Retinal pigment epithelial cell (primary cell): ENCODE results near the gene SKI.

ENCODE experiments used
- DNase-seq: peaks from one replicate; pipeline ENCODE4 v3.0.0-alpha.2; 2010; ENCODE audit warnings: low read depth
- H3K4me3 ChIP-seq: 2 replicates; pipeline ENCODE4 v1.5.1; 2011; ENCODE audit warnings: mild to moderate bottlenecking, low read length, control low read depth, moderate library complexity
- TF ChIP-seq, protein P1 (sequence below): conservative IDR thresholded peaks from 2 replicates; pipeline ENCODE4 v1.5.1; 2011; ENCODE audit warnings: low read depth, low read length, control low read depth, inconsistent platforms

The SKI gene

DNA sequence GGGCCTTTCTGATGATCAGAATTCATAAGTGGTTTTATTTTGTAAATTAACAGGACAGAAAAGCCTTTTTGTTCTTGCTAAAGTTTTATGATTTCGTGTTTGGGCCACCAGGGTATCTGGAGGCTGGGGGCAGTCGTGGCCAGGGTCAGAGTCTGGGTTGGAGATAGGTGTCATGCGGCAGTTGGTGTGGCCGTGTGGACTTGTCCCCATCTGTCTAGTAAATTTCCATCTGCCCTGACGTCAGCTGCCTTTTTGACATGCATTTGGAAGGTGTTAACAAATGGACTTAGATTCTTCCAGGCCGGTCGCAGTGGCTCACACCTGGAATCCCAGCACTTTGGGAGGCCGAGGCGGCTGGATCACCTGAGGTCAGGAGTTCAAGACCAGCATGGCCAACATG, 56.8 kb downstream of the SKI start:
- no peak overlapping the region for H3K4me3 ChIP-seq
- no peak for DNase-seq
- TF ChIP-seq, protein P1, sequence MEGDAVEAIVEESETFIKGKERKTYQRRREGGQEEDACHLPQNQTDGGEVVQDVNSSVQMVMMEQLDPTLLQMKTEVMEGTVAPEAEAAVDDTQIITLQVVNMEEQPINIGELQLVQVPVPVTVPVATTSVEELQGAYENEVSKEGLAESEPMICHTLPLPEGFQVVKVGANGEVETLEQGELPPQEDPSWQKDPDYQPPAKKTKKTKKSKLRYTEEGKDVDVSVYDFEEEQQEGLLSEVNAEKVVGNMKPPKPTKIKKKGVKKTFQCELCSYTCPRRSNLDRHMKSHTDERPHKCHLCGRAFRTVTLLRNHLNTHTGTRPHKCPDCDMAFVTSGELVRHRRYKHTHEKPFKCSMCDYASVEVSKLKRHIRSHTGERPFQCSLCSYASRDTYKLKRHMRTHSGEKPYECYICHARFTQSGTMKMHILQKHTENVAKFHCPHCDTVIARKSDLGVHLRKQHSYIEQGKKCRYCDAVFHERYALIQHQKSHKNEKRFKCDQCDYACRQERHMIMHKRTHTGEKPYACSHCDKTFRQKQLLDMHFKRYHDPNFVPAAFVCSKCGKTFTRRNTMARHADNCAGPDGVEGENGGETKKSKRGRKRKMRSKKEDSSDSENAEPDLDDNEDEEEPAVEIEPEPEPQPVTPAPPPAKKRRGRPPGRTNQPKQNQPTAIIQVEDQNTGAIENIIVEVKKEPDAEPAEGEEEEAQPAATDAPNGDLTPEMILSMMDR, result no peak

DNA sequence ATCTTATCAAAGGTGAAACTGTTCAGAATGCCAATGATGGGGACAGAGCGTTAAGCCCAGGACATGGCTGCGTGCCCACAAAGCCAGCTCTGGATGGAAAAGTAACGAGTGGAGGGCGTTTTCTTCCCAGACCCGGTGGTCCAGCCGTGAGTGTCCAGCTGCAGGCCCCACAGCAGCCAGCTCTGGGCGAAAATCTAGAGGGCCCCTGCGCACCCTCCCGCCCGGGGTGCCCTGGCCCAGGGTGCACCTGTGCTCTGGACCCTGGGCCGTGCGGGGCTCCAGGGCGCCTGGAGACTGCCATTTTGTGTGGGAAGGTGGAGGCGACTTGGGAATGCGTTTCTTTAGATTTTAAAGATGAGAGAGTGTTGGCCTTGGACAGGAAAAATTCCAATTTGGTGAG, 58.8 kb downstream of the SKI start:
- DNase-seq, result no peak
- TF ChIP-seq, protein P1, result no peak
- H3K4me3 ChIP-seq, result no peak overlapping the region

DNA sequence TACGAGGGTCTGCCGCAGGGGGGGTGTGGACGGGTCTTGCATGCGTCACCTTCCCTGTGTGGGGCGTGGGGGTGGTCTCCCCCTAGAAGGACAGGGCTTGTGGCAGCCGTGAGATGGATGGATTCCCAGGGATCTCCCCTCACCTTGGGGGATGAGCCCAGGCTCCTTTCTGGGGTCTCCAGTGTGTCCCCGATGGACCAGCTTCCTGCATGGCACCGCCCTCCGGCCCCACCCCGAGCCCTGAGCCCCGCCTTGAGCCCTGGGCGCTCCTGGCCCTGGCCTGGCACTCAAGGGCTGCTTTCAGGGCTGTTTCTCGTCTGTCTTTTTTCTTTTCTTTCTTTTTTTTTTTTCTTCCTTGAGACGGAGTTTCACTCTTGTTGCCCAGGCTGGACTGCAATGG, 59.5 kb downstream of the SKI start:
- DNase-seq, result no peak
- TF ChIP-seq, protein P1, result no peak
- H3K4me3 ChIP-seq, result no peak overlapping the region

DNA sequence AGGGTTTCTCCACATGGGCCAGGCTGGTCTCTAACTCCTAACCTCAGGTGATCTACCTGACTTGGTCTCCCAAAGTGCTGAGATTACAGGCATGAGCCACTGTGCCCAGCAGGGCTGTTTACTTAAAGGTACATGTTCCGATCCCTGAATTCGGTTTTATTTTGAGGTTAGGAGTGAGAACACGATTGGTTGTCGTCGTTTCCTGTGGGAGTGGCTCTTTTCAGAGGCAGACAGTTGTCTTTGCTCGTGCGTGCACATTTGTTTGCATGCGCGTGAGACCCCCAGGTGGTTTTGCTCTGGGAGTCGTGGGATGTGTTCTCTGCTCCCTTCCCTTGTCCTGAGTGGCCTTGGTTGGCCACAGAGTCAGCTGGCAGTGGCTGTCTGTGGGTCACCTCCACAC, 60.2 kb downstream of the SKI start:
- TF ChIP-seq, protein P1, result no peak
- no peak overlapping the region for H3K4me3 ChIP-seq
- no peak for DNase-seq

DNA sequence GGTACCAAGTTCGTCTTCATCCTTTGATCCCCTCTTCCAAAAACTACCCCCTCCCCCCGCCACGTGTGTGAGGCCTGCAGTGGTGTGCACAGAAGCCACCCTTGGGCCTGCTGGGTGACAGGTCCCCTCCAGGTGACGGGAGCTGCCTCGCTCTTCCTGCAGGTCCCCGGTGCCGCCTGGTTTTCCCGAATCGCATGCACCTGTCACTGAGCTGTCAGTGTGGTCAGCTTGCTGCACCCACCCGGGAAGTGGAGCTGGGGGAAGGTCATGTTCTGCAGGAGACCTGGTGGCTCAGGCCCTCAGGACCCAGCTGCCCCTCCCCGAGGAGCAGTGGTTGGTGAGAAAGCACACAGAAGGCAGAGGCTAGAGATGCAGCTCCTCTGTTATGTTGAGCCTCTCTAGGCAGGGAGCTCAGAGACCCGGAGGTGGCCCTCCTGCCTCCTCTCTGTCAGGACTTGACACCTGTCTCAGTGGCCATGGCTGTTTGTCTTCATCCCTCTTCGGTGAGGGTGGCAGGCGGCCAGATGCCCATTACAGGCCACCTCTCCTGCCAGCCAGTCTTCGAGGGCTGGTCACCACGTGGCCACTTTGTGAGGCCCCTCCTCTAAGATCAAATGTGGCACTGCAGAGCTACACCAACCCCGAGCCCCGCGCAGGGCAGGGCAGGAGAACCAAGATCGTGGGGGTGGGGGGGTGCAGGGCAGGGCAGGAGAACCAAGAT, 60.9 kb downstream of the SKI start:
- no peak overlapping the region for H3K4me3 ChIP-seq
- no peak for DNase-seq
- TF ChIP-seq, protein P1, result no peak

DNA sequence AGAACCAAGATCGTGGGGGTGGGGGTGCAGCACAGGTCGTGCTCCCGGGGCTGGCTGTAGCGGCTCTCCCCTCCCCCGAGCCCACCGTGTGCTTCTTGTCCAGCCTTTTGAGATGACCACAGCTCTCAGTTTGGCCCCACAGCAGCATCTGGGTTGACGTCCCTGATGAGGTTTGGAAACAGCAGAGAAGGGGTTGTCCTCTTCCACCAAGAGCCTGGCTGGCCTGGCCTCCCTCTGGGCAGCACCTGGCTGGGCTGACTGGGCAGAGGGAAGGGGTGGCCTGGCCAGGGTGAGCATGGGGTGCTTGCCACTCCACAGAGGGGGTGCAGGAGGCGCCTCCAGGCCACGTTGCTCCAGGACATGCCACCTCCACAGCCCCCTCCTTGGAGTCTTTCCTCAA, 61.5 kb downstream of the SKI start:
- TF ChIP-seq, protein P1, result no peak
- DNase-seq, result no peak
- no peak overlapping the region for H3K4me3 ChIP-seq

DNA sequence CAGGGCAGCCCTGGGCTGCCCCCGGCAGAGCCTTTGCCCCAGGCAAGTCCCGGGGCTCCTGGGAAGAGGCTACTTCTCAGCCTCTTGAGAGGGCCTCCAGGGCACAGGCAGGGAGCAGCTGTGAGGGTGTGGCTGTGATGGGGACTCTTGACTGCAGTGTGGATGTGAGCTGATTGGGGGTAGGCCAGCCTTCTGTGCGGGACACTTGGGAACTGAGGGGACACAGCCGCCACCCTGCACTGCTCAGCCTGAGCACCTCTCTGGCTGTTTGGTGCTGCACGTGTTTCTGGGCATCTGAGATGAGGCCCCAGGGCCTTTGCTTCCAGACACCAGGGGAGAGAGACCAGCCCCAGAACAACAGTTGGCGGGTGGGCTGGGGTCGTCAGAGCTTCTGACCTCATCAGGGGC, 62.1 kb downstream of the SKI start:
- TF ChIP-seq, protein P1, result no peak
- no peak overlapping the region for H3K4me3 ChIP-seq
- no peak for DNase-seq
